Gastrocnemius medialis (tissue), 4 donors: ENCODE results near the gene ANGEL2.

Source experiments
- CTCF ChIP-seq, 5 experiments: fragments of 450-650 bp in 3 of 5; fragments of 200-600 bp in 2 of 5; sonication (generic) in 2 of 5; IDR thresholded peaks in 4 of 5; conservative IDR thresholded peaks in 1 of 5; 1 replicate in 4 of 5; 2 replicates in 1 of 5; pipeline ENCODE4 v1.5.1; 2016 to 2019; ENCODE audit warnings: antibody characterized with exemption in 5 of 5, mild to moderate bottlenecking in 3 of 5, moderate library complexity in 3 of 5
- POLR2A ChIP-seq, 2 donors: fragments of 450-650 bp; IDR thresholded peaks; one replicate each; pipeline ENCODE4 v1.6.1; 2017; ENCODE audit warnings: antibody characterized with exemption in 2 of 2, mild to moderate bottlenecking in 2 of 2, moderate library complexity in 2 of 2

GRCh38 chr1:212945463-212946160, 70.1 kb downstream of the ANGEL2 start:
- TF ChIP-seq POLR2A (IDR thresholded peaks at IDR 0.05), result no peak
- no peak for TF ChIP-seq CTCF (IDR thresholded peaks at IDR 0.05 in 4 of 5, conservative IDR thresholded peaks at IDR 0.05 in 1 of 5)
